K562 (cell line): ENCODE measurements around the gene TMEM121B. TPM values are rescaled to one million over a fixed set of nuclear protein-coding genes. Genes with fewer than 3 reads are reported as not detected.

Experiments used
- ATAC-seq: fragments of 200-7000 bp; cut with Tn5 transposase; 3 replicates; pipeline ENCODE4 v1.9.1; 2020; ENCODE audit warnings: moderate library complexity
- BruUV-seq: library from RNA; stranded (reverse); fragments of 400-500 nt; replicated peaks from 2 replicates; lab custom pipeline; 2021; lab: Mats Ljungman, UMichigan
- CTCF ChIA-PET: fragments of 300-600 bp; formaldehyde crosslinking; extraction: SDS; loops from one replicate; lab custom pipeline; 2021; ENCODE audit warnings: low intra/inter-chr PET ratio; lab: Yijun Ruan, JAX
- POLR2A ChIA-PET: fragments of 300-600, 350-650 bp; sonication (Branson Sonifier 250); formaldehyde crosslinking; extraction: SDS; loops from one replicate; lab custom pipeline; 2021; ENCODE audit warnings: antibody characterized with exemption, inconsistent platforms; lab: Yijun Ruan, JAX
- DNase-seq, 4 experiments: peaks; one replicate each; pipeline versions ENCODE4 v3.0.0 to v3.0.0-alpha.2; 2011 to 2018; ENCODE audit warnings: low spot score in 3 of 4, mixed read lengths in 3 of 4; ENCODE audit errors: extremely low read depth in 1 of 4
- FAIRE-seq: peaks from 2 replicates; lab custom pipeline; 2011; peaks lifted over from hg19 to GRCh38; lab: Jason Lieb, UNC
- H2AFZ ChIP-seq: 2 replicates; pipeline ENCODE4 v1.6.0; 2011; ENCODE audit warnings: low read depth, low read length, control low read depth, inconsistent platforms
- H3K27ac ChIP-seq: fragments of 200-600 bp; 3 replicates; pipeline ENCODE4 v1.8.0; 2011; ENCODE audit warnings: low read depth, mild to moderate bottlenecking, control low read depth, inconsistent platforms, low read length, moderate library complexity, mixed read lengths; ENCODE audit errors: extremely low read depth
- H3K27me3 ChIP-seq, 2 experiments: fragments of 300-600 bp in 1 of 2; 2 replicates in 1 of 2; 3 replicates in 1 of 2; pipeline versions ENCODE4 v1.6.0 to v1.8.0; 2011; ENCODE audit warnings: inconsistent platforms in 2 of 2, low read length in 2 of 2, mild to moderate bottlenecking in 1 of 2, mixed read lengths in 1 of 2, moderate library complexity in 1 of 2; ENCODE audit not compliant: control insufficient read depth in 2 of 2, insufficient read depth in 2 of 2
- H3K36me3 ChIP-seq: fragments of 300-600 bp; 3 replicates; pipeline ENCODE4 v1.8.0; 2011; ENCODE audit warnings: mild to moderate bottlenecking, low read length, inconsistent platforms; ENCODE audit not compliant: control insufficient read depth, insufficient read depth
- H3K4me1 ChIP-seq, 2 experiments: fragments of 200-600 bp in 1 of 2; replicated peaks in 1 of 2; 2 replicates in 1 of 2; 3 replicates in 1 of 2; pipeline versions ENCODE4 v1.5.1 to v1.8.0; 2011; ENCODE audit warnings: inconsistent platforms in 2 of 2, low read length in 2 of 2, mild to moderate bottlenecking in 1 of 2, mixed read lengths in 1 of 2, moderate library complexity in 1 of 2; ENCODE audit not compliant: control insufficient read depth in 2 of 2, insufficient read depth in 2 of 2
- H3K4me2 ChIP-seq: 2 replicates; pipeline ENCODE4 v1.6.1; 2011; ENCODE audit warnings: low read length, control low read depth, inconsistent platforms, mixed read lengths; ENCODE audit not compliant: insufficient read depth
- H3K4me3 ChIP-seq: fragments of 200-600 bp; sonication (generic), shearing (Covaris generic); 2 replicates; pipeline ENCODE4 v1.5.1; 2016; ENCODE audit warnings: control low read depth, inconsistent platforms
- H3K79me2 ChIP-seq: fragments of 200-600 bp; 3 replicates; pipeline ENCODE4 v1.8.0; 2011; ENCODE audit warnings: low read length, inconsistent platforms; ENCODE audit not compliant: control insufficient read depth, insufficient read depth
- H3K9ac ChIP-seq, 2 experiments: 2 replicates each; pipeline versions ENCODE4 v1.6.0 to v1.6.1; 2011; ENCODE audit warnings: low read depth in 2 of 2, low read length in 2 of 2, control low read depth in 1 of 2, inconsistent platforms in 1 of 2, mild to moderate bottlenecking in 1 of 2, mixed read lengths in 1 of 2; ENCODE audit not compliant: insufficient read depth in 1 of 2
- H3K9me1 ChIP-seq: one replicate; pipeline ENCODE4 v1.6.0; 2011; ENCODE audit warnings: inconsistent platforms, mild to moderate bottlenecking, low read length, moderate library complexity; ENCODE audit not compliant: control insufficient read depth, insufficient read depth
- H3K9me3 ChIP-seq: replicated peaks from 2 replicates; pipeline ENCODE4 v1.5.1; 2011; ENCODE audit warnings: low read depth, low read length, inconsistent platforms; ENCODE audit not compliant: control insufficient read depth, insufficient read depth
- H4K20me1 ChIP-seq: replicated peaks from 2 replicates; pipeline ENCODE4 v1.6.1; 2011; ENCODE audit warnings: low read length, inconsistent platforms, mixed read lengths; ENCODE audit not compliant: control insufficient read depth, insufficient read depth
- ADNP ChIP-seq: fragments of 200-800 bp; sonication (Bioruptor generic); IDR thresholded peaks from 2 replicates; pipeline ENCODE4 v1.6.1; 2016; ENCODE audit warnings: missing genetic modification characterization, missing compliant biosample characterization
- GTF2E2 ChIP-seq: fragments of 200-800 bp; sonication (Bioruptor generic); IDR thresholded peaks from 2 replicates; pipeline ENCODE4 v1.6.1; 2016; ENCODE audit warnings: missing genetic modification characterization, missing compliant biosample characterization
- HNRNPK ChIP-seq: fragments of 200-400 bp; formaldehyde crosslinking; IDR thresholded peaks from one replicate; pipeline ENCODE4 v1.6.1; 2018; ENCODE audit warnings: mild to moderate bottlenecking, low read depth, low read length; ENCODE audit not compliant: poor library complexity, severe bottlenecking
- KLF10 ChIP-seq: fragments of 250-450 bp; sonication (Bioruptor Pico); IDR thresholded peaks from 2 replicates; pipeline ENCODE4 v1.6.1; 2021; ENCODE audit warnings: matching md5 sums
- MTA2 ChIP-seq: fragments of 450-650 bp; IDR thresholded peaks from 2 replicates; pipeline ENCODE4 v1.6.1; 2016; ENCODE audit warnings: low read depth
- NR2F6 ChIP-seq: fragments of 450-650 bp; formaldehyde crosslinking; IDR thresholded peaks from 2 replicates; pipeline ENCODE4 v1.4.0; 2020; ENCODE audit warnings: mild to moderate bottlenecking
- TAF7 ChIP-seq: fragments of 450-650 bp; IDR thresholded peaks from 2 replicates; pipeline ENCODE4 v1.6.1; 2016; ENCODE audit warnings: missing genetic modification characterization, missing compliant biosample characterization
- ZC3H11A ChIP-seq: IDR thresholded peaks from 2 replicates; pipeline ENCODE4 v1.6.1; 2012; ENCODE audit warnings: low read depth, low read length, improper control_type of control experiment
- ZNF282 ChIP-seq: sonication (generic); formaldehyde crosslinking; IDR thresholded peaks from 2 replicates; pipeline ENCODE4 v1.8.1; 2023; ENCODE audit warnings: missing genetic modification reagents
- WGBS: fragments of 100-300 bp; shearing (Covaris generic); methylation state at CpG from one replicate; pipeline ENCODE4 v1.1.6; 2016; ENCODE audit warnings: low coverage, mixed read lengths; ENCODE audit not compliant: insufficient coverage; ENCODE audit errors: missing lambda C conversion rate; 5-methylcytosine and 5-hydroxymethylcytosine counted together
- in situ Hi-C: fragments of 300-500 bp; cut with MboI; formaldehyde crosslinking; loops from 4 replicates; pipeline ENCODE4 v1.15.0; 2018; ENCODE audit warnings: inconsistent platforms, mixed read lengths
- intact Hi-C: fragments of 100-400 bp; cut with micrococcal nuclease; formaldehyde crosslinking; loops from 2 replicates; pipeline ENCODE4 v1.14.2; 2022
- polyA plus RNA-seq, 8 experiments: library from polyadenylated mRNA; depleted of rRNA in 4 of 8; stranded (reverse) in 5 of 8; unstranded in 3 of 8; fragments of >200 nt; fragmentation: Nextera tagmentation in 2 of 8; fragmentation: Illumina TruSeq in 1 of 8; extraction: Ambion mirVana in 2 of 8; extraction: Trizol in 1 of 8; gene quantifications; 2 replicates each; pipeline versions ENCODE4 v1.2.1 to v1.2.3, GENCODE V29; 2011 to 2014; ENCODE audit warnings: inconsistent platforms in 1 of 8, missing spikeins in 1 of 8
- total RNA-seq, 7 experiments: library from RNA; depleted of rRNA in 6 of 7; stranded (reverse); fragments of >200 nt in 6 of 7; fragmentation: Illumina TruSeq in 2 of 7; extraction: Trizol in 2 of 7; gene quantifications; 2 replicates each; pipeline versions ENCODE4 v1.2.1 to v1.2.3, GENCODE V29; 2011 to 2021; ENCODE audit warnings: low replicate concordance in 1 of 7
- TF ChIP-seq, protein P1 (sequence below), 2 experiments: fragments of 450-650 bp; IDR thresholded peaks; 2 replicates each; pipeline ENCODE4 v1.6.1; 2018; ENCODE audit warnings: mild to moderate bottlenecking in 2 of 2, low read depth in 1 of 2; ENCODE audit not compliant: partially characterized antibody in 2 of 2
- TF ChIP-seq, protein P2 (sequence below): fragments of 450-650 bp; formaldehyde crosslinking; IDR thresholded peaks from 2 replicates; pipeline ENCODE4 v1.4.0; 2020; ENCODE audit warnings: mild to moderate bottlenecking, mixed read lengths
- TF ChIP-seq, protein P3 (sequence below), 2 experiments: IDR thresholded peaks; 2 replicates each; pipeline ENCODE4 v1.6.1; 2012; ENCODE audit warnings: improper control_type of control experiment in 2 of 2, low read depth in 2 of 2, low read length in 2 of 2, borderline replicate concordance in 1 of 2

TMEM121B gene
- total and polyA plus RNA-seq, 9 of the 15 experiments (the other 6 are each of a cell fraction or from before 2014, with no cell fraction given): 0.03 to 0.07 (median 0.03) TPM; not detected in 6

DNA sequence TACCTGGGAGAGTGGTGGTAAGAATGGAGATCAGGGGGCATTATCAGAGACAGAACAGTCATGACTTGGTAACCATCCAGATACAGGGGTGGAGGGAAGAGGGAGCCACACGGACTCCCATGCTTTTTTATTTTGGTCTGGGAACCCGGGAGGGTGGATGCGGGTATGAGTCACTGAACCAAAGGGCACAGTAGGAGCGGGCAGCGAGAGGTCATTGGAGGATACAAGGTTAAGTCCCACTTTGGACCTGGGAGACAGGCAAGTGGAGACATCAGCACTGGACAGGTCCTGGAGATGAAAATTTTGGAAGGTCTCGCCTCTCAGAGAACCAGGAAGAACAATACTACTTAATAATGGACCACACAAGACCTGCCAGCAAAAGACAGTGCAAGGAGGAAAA is 31.2 kb upstream of the TMEM121B start:
- in situ Hi-C loops: no loop called here
- intact Hi-C loops: no loop called here

More for the DNA sequence above, 31.2 kb upstream of the TMEM121B start:
- no peak overlapping the region for H3K27ac ChIP-seq
- no peaks in the 10 kb centered on the region for H3K9me3 ChIP-seq
- no peak overlapping the region for H2AFZ ChIP-seq
- TF ChIP-seq NR2F6 (no peak), KLF10 (no peak), GTF2E2 (no peak), ADNP (no peak), ZC3H11A (no peak), HNRNPK (no peak), TAF7 (tag) (no peak), MTA2 (no peak), ZNF282 (CRISPR knock-in tag) (no peak)
- TF ChIP-seq, protein P1, sequence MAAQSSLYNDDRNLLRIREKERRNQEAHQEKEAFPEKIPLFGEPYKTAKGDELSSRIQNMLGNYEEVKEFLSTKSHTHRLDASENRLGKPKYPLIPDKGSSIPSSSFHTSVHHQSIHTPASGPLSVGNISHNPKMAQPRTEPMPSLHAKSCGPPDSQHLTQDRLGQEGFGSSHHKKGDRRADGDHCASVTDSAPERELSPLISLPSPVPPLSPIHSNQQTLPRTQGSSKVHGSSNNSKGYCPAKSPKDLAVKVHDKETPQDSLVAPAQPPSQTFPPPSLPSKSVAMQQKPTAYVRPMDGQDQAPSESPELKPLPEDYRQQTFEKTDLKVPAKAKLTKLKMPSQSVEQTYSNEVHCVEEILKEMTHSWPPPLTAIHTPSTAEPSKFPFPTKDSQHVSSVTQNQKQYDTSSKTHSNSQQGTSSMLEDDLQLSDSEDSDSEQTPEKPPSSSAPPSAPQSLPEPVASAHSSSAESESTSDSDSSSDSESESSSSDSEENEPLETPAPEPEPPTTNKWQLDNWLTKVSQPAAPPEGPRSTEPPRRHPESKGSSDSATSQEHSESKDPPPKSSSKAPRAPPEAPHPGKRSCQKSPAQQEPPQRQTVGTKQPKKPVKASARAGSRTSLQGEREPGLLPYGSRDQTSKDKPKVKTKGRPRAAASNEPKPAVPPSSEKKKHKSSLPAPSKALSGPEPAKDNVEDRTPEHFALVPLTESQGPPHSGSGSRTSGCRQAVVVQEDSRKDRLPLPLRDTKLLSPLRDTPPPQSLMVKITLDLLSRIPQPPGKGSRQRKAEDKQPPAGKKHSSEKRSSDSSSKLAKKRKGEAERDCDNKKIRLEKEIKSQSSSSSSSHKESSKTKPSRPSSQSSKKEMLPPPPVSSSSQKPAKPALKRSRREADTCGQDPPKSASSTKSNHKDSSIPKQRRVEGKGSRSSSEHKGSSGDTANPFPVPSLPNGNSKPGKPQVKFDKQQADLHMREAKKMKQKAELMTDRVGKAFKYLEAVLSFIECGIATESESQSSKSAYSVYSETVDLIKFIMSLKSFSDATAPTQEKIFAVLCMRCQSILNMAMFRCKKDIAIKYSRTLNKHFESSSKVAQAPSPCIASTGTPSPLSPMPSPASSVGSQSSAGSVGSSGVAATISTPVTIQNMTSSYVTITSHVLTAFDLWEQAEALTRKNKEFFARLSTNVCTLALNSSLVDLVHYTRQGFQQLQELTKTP (IDR thresholded peaks at IDR 0.05; ENCODE audit: low read depth in 1 of 2, partially characterized antibody in 2 of 2): no peak
- TF ChIP-seq, protein P2, sequence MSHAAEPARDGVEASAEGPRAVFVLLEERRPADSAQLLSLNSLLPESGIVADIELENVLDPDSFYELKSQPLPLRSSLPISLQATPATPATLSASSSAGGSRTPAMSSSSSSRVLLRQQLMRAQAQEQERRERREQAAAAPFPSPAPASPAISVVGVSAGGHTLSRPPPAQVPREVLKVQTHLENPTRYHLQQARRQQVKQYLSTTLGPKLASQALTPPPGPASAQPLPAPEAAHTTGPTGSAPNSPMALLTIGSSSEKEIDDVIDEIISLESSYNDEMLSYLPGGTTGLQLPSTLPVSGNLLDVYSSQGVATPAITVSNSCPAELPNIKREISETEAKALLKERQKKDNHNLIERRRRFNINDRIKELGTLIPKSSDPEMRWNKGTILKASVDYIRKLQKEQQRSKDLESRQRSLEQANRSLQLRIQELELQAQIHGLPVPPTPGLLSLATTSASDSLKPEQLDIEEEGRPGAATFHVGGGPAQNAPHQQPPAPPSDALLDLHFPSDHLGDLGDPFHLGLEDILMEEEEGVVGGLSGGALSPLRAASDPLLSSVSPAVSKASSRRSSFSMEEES (CRISPR knock-in tag): no peak
- TF ChIP-seq, protein P3, sequence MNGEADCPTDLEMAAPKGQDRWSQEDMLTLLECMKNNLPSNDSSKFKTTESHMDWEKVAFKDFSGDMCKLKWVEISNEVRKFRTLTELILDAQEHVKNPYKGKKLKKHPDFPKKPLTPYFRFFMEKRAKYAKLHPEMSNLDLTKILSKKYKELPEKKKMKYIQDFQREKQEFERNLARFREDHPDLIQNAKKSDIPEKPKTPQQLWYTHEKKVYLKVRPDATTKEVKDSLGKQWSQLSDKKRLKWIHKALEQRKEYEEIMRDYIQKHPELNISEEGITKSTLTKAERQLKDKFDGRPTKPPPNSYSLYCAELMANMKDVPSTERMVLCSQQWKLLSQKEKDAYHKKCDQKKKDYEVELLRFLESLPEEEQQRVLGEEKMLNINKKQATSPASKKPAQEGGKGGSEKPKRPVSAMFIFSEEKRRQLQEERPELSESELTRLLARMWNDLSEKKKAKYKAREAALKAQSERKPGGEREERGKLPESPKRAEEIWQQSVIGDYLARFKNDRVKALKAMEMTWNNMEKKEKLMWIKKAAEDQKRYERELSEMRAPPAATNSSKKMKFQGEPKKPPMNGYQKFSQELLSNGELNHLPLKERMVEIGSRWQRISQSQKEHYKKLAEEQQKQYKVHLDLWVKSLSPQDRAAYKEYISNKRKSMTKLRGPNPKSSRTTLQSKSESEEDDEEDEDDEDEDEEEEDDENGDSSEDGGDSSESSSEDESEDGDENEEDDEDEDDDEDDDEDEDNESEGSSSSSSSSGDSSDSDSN (IDR thresholded peaks at IDR 0.05; ENCODE audit: borderline replicate concordance in 1 of 2, low read depth in 2 of 2, low read length in 2 of 2): no peak
- ChIA-PET CTCF (no interaction called here), POLR2A (no interaction called here)
- no peaks in the 10 kb centered on the region for H3K27me3 ChIP-seq
- 69% methylated on average over 6 of the region's 6 CpGs for WGBS
- DNase-seq (no peak), FAIRE-seq (no peak), ATAC-seq (no peak)
- no peaks in the 10 kb centered on the region for H3K9me1 ChIP-seq
- H3K4me1 ChIP-seq: peaks cover 5 to 7% of the 10 kb centered on the region in 2 experiments; a peak in 2 of 5 replicates
- no peak overlapping the region for H3K4me3 ChIP-seq
- H4K20me1 ChIP-seq: peaks cover 15% of the 10 kb centered on the region
- BruUV-seq: no TSS peak
- H3K79me2 ChIP-seq: peaks cover 8% of the 10 kb centered on the region; the same call in 1 of the 3 replicates
- H3K4me2 ChIP-seq: no peak overlapping the region
- peaks cover 18% of the 10 kb centered on the region; the same call in 1 of the 3 replicates for H3K36me3 ChIP-seq
- H3K9ac ChIP-seq: no peak overlapping the region
